Measurements from ENCODE around the gene TSPAN7.

TSPAN7 gene

GRCh38 chrX:38594434-38594833 is 33.1 kb downstream of the TSPAN7 start:
- Histone ChIP-seq H4K20me1 (ENCODE audit: low read depth, low read length) (no peaks in the 10 kb centered on the region), H3K79me2 (ENCODE audit: insufficient read depth, low read length) (no peaks in the 10 kb centered on the region), H3K36me3 (ENCODE audit: low read length) (no peaks in the 10 kb centered on the region), H3F3A (ENCODE audit: insufficient read depth) (no peaks in the 10 kb centered on the region), H3K4me3 (ENCODE audit: insufficient read depth, low read length, poor library complexity, severe bottlenecking) (no peak overlapping the region), H3K27ac (ENCODE audit: low read depth, low read length) (no peak overlapping the region), H3K27me3 (ENCODE audit: low read length) (no peaks in the 10 kb centered on the region), H3K9me2 (replicated peaks; ENCODE audit: insufficient read depth, low read length) (no peaks in the 10 kb centered on the region), H3K9ac (ENCODE audit: low read length) (no peak overlapping the region), H3K9me3 (ENCODE audit: insufficient read depth, low read length) (no peaks in the 10 kb centered on the region), H2AFZ (ENCODE audit: low read depth, low read length, severe bottlenecking) (no peak overlapping the region), H3K4me2 (ENCODE audit: low read depth, low read length, poor library complexity, severe bottlenecking) (no peak overlapping the region)
- TF ChIP-seq EZH2phosphoT487 (conservative IDR thresholded peaks at IDR 0.05; ENCODE audit: low read length) (no peak), CTCF (IDR thresholded peaks at IDR 0.05; ENCODE audit: insufficient read depth, low read length, poor library complexity, severe bottlenecking) (no peak)

- no peaks in the 10 kb centered on the region for H3K79me2 ChIP-seq (ENCODE audit: insufficient read depth, low read length)
- H2AFZ ChIP-seq (ENCODE audit: low read depth, low read length, severe bottlenecking), result no peak overlapping the region
- no peak overlapping the region for H3K9ac ChIP-seq (ENCODE audit: low read length)
- H3F3A ChIP-seq (ENCODE audit: insufficient read depth), result no peaks in the 10 kb centered on the region
- no peaks in the 10 kb centered on the region for H3K27me3 ChIP-seq (ENCODE audit: low read length)
- TF ChIP-seq EZH2phosphoT487 (conservative IDR thresholded peaks at IDR 0.05; ENCODE audit: low read length), result no peak
- TF ChIP-seq CTCF (IDR thresholded peaks at IDR 0.05; ENCODE audit: insufficient read depth, low read length, poor library complexity, severe bottlenecking), result no peak
- no peaks in the 10 kb centered on the region for H3K9me3 ChIP-seq (ENCODE audit: insufficient read depth, low read length)
- no peak overlapping the region for H3K4me2 ChIP-seq (ENCODE audit: low read depth, low read length, poor library complexity, severe bottlenecking)
- no peak overlapping the region for H3K27ac ChIP-seq (ENCODE audit: low read depth, low read length)
- no peak overlapping the region for H3K4me3 ChIP-seq (ENCODE audit: insufficient read depth, low read length, poor library complexity, severe bottlenecking)
- no peaks in the 10 kb centered on the region for H4K20me1 ChIP-seq (ENCODE audit: low read depth, low read length)
- no peaks in the 10 kb centered on the region for H3K36me3 ChIP-seq (ENCODE audit: low read length)
- no peaks in the 10 kb centered on the region for H3K9me2 ChIP-seq (replicated peaks; ENCODE audit: insufficient read depth, low read length)
Measured at GRCh38 chrX:38595801-38596200, 34.5 kb downstream of the TSPAN7 start.

GRCh38 chrX:38596939-38597338 is 35.6 kb downstream of the TSPAN7 start:
- H4K20me1 ChIP-seq (ENCODE audit: low read depth, low read length), result no peaks in the 10 kb centered on the region
- no peaks in the 10 kb centered on the region for H3K9me3 ChIP-seq (ENCODE audit: insufficient read depth, low read length)
- no peaks in the 10 kb centered on the region for H3K36me3 ChIP-seq (ENCODE audit: low read length)
- H3K9me2 ChIP-seq (replicated peaks; ENCODE audit: insufficient read depth, low read length), result no peaks in the 10 kb centered on the region
- no peaks in the 10 kb centered on the region for H3K79me2 ChIP-seq (ENCODE audit: insufficient read depth, low read length)
- no peaks in the 10 kb centered on the region for H3F3A ChIP-seq (ENCODE audit: insufficient read depth)
- H3K27ac ChIP-seq (ENCODE audit: low read depth, low read length), result no peak overlapping the region
- no peak overlapping the region for H3K4me3 ChIP-seq (ENCODE audit: insufficient read depth, low read length, poor library complexity, severe bottlenecking)
- no peaks in the 10 kb centered on the region for H3K27me3 ChIP-seq (ENCODE audit: low read length)
- no peak overlapping the region for H3K9ac ChIP-seq (ENCODE audit: low read length)
- H3K4me2 ChIP-seq (ENCODE audit: low read depth, low read length, poor library complexity, severe bottlenecking), result no peak overlapping the region
- TF ChIP-seq CTCF (IDR thresholded peaks at IDR 0.05; ENCODE audit: insufficient read depth, low read length, poor library complexity, severe bottlenecking), result no peak
- no peak for TF ChIP-seq EZH2phosphoT487 (conservative IDR thresholded peaks at IDR 0.05; ENCODE audit: low read length)
- no peak overlapping the region for H2AFZ ChIP-seq (ENCODE audit: low read depth, low read length, severe bottlenecking)
